SK-N-SH (cell line): ENCODE measurements around the gene STK39. TPM values are rescaled to one million over a fixed set of nuclear protein-coding genes. Genes with fewer than 3 reads are reported as not detected.

Experiments
- CTCF ChIA-PET: fragments of 300-600, 350-600 bp; formaldehyde crosslinking; extraction: SDS; loops from one replicate; lab custom pipeline; 2021; lab: Yijun Ruan, JAX
- POLR2A ChIA-PET: fragments of 350-600 bp; sonication (Branson Sonifier 250); formaldehyde crosslinking; extraction: SDS; loops from one replicate; lab custom pipeline; 2020; ENCODE audit warnings: antibody characterized with exemption, inconsistent platforms; lab: Yijun Ruan, JAX
- DNase-seq: peaks from one replicate; pipeline ENCODE4 v3.0.0; 2012
- H2AFZ ChIP-seq: fragments of 200-600 bp; sonication (generic); 2 replicates; pipeline ENCODE4 v1.8.1; 2016; ENCODE audit warnings: antibody characterized with exemption, mild to moderate bottlenecking, low read depth
- H3F3A ChIP-seq: fragments of 200-600 bp; sonication (generic); replicated peaks from 2 replicates; pipeline ENCODE3; 2016; ENCODE audit warnings: antibody characterized with exemption, mild to moderate bottlenecking; ENCODE audit not compliant: insufficient read depth
- H3K27ac ChIP-seq, 2 experiments: fragments of 200-500 bp in 1 of 2; fragments of 200-600 bp in 1 of 2; sonication (Bioruptor generic) in 1 of 2; sonication (generic), shearing (Covaris generic) in 1 of 2; 2 replicates each; pipeline versions ENCODE4 v1.5.1 to v1.6.1; 2014 to 2016; ENCODE audit warnings: low read depth in 2 of 2, inconsistent platforms in 1 of 2, low read length in 1 of 2, mild to moderate bottlenecking in 1 of 2, mixed read lengths in 1 of 2
- H3K27me3 ChIP-seq: fragments of 200-600 bp; sonication (generic), shearing (Covaris generic); 2 replicates; pipeline ENCODE4 v1.6.1; 2016; ENCODE audit warnings: mixed run types; ENCODE audit not compliant: insufficient read depth
- H3K36me3 ChIP-seq, 2 experiments: fragments of 200-500 bp in 1 of 2; fragments of 200-600 bp in 1 of 2; sonication (Bioruptor generic) in 1 of 2; sonication (generic) in 1 of 2; replicated peaks in 1 of 2; 2 replicates each; pipeline versions ENCODE3 to v1.5.1; 2014 to 2016; ENCODE audit warnings: low read length in 1 of 2, mild to moderate bottlenecking in 1 of 2; ENCODE audit not compliant: insufficient read depth in 2 of 2, control insufficient read depth in 1 of 2
- H3K4me1 ChIP-seq, 2 experiments: fragments of 200-500 bp in 1 of 2; fragments of 200-600 bp in 1 of 2; sonication (Bioruptor generic) in 1 of 2; sonication (generic), shearing (Covaris generic) in 1 of 2; 2 replicates each; pipeline versions ENCODE4 v1.5.1 to v1.6.1; 2014 to 2016; ENCODE audit warnings: low read depth in 1 of 2, low read length in 1 of 2, mixed run types in 1 of 2; ENCODE audit not compliant: insufficient read depth in 2 of 2, control insufficient read depth in 1 of 2
- H3K4me2 ChIP-seq: fragments of 200-600 bp; sonication (generic), shearing (Covaris generic); 2 replicates; pipeline ENCODE4 v1.6.1; 2017; ENCODE audit warnings: mixed run types
- H3K4me3 ChIP-seq, 2 experiments: fragments of 200-500 bp in 1 of 2; fragments of 200-600 bp in 1 of 2; sonication (Bioruptor generic) in 1 of 2; sonication (generic), shearing (Covaris generic) in 1 of 2; 2 replicates each; pipeline versions ENCODE4 v1.5.1 to v1.8.1; 2014 to 2016; ENCODE audit warnings: low read depth in 2 of 2, inconsistent platforms in 1 of 2, low read length in 1 of 2, mild to moderate bottlenecking in 1 of 2, mixed read lengths in 1 of 2, moderate library complexity in 1 of 2
- H3K79me2 ChIP-seq: fragments of 200-600 bp; sonication (generic); 2 replicates; pipeline ENCODE4 v1.8.1; 2017; ENCODE audit warnings: mild to moderate bottlenecking; ENCODE audit not compliant: insufficient read depth
- H3K9ac ChIP-seq: fragments of 200-600 bp; sonication (generic); 2 replicates; pipeline ENCODE4 v1.6.1; 2017; ENCODE audit warnings: mixed run types
- H3K9me2 ChIP-seq: fragments of 200-600 bp; sonication (generic); 2 replicates; pipeline ENCODE4 v1.6.1; 2017; ENCODE audit warnings: mixed run types
- H3K9me3 ChIP-seq: fragments of 200-600 bp; sonication (generic); 2 replicates; pipeline ENCODE4 v1.6.1; 2017; ENCODE audit warnings: mixed run types, mild to moderate bottlenecking, moderate library complexity
- H4K20me1 ChIP-seq: fragments of 200-600 bp; sonication (generic); 2 replicates; pipeline ENCODE4 v1.6.1; 2017; ENCODE audit warnings: mild to moderate bottlenecking, mixed run types; ENCODE audit not compliant: insufficient read depth
- EZH2phosphoT487 ChIP-seq: fragments of 200-600 bp; sonication (generic); IDR thresholded peaks from 2 replicates; pipeline ENCODE4 v1.6.1; 2017; ENCODE audit warnings: low read depth, mixed run types, mild to moderate bottlenecking, antibody characterized with exemption, moderate library complexity, borderline replicate concordance
- FOXM1 ChIP-seq: IDR thresholded peaks from 2 replicates; pipeline ENCODE4 v1.4.0; 2012; ENCODE audit warnings: low read depth, mild to moderate bottlenecking
- RAD21 ChIP-seq: IDR thresholded peaks from 2 replicates; pipeline ENCODE4 v1.6.1; 2012; ENCODE audit warnings: mild to moderate bottlenecking, low read length
- RFX5 ChIP-seq: IDR thresholded peaks from 2 replicates; pipeline ENCODE4 v1.6.1; 2012; ENCODE audit warnings: mild to moderate bottlenecking, improper control_type of control experiment, low read length
- SIN3A ChIP-seq: IDR thresholded peaks from 2 replicates; pipeline ENCODE4 v1.6.1; 2012; ENCODE audit warnings: low read depth, mild to moderate bottlenecking, low read length, moderate library complexity, borderline replicate concordance
- TCF12 ChIP-seq: IDR thresholded peaks from 2 replicates; pipeline ENCODE4 v1.4.0; 2012
- WGBS: methylation state at CpG from one replicate; pipeline ENCODE4 v1.1.6; 2017; ENCODE audit warnings: low lambda C conversion rate; 5-methylcytosine and 5-hydroxymethylcytosine counted together
- polyA plus RNA-seq, 3 experiments: library from polyadenylated mRNA; depleted of rRNA; stranded (reverse); fragments of >200 nt; gene quantifications; 2 replicates each; pipeline ENCODE4 v1.2.3, GENCODE V29; 2012
- TF ChIP-seq, protein P1 (sequence below): IDR thresholded peaks from 2 replicates; pipeline ENCODE4 v1.6.1; 2012; ENCODE audit warnings: mild to moderate bottlenecking, low read depth, low read length, moderate library complexity
- TF ChIP-seq, protein P2 (sequence below): fragments of 200-600 bp; sonication (generic); IDR thresholded peaks from 2 replicates; pipeline ENCODE4 v1.6.1; 2017; ENCODE audit warnings: antibody characterized with exemption, mild to moderate bottlenecking, moderate library complexity

Gene STK39
- polyA plus RNA-seq, 1 of the 3 experiments (the other 2 are of a cell fraction), result 9.6 TPM

- Histone ChIP-seq H3K27ac (no peak overlapping the region), H3K36me3 (peaks cover 2 to 8% of the 10 kb centered on the region in 2 experiments), H3K4me2 (no peak overlapping the region), H3K4me3 (no peak overlapping the region), H2AFZ (no peak overlapping the region), H3K4me1 (peaks cover 0 to 26% of the 10 kb centered on the region in 2 experiments; a peak in 2 of 4 replicates), H3K27me3 (no peaks in the 10 kb centered on the region), H3K9ac (no peak overlapping the region), H4K20me1 (no peaks in the 10 kb centered on the region), H3K79me2 (no peaks in the 10 kb centered on the region), H3K9me2 (no peaks in the 10 kb centered on the region), H3K9me3 (no peaks in the 10 kb centered on the region), H3F3A (no peaks in the 10 kb centered on the region)
- CTCF ChIA-PET, result interaction anchor here (0.8 to 5.3 kb wide), 6 partner anchors 11 to 155 kb away, joined by 3 to 60 read pairs (median 4); no protein-coding TSS in a partner anchor
- POLR2A ChIA-PET, result no interaction called here
- no peak for TF ChIP-seq EZH2phosphoT487
- TF ChIP-seq, protein P1, sequence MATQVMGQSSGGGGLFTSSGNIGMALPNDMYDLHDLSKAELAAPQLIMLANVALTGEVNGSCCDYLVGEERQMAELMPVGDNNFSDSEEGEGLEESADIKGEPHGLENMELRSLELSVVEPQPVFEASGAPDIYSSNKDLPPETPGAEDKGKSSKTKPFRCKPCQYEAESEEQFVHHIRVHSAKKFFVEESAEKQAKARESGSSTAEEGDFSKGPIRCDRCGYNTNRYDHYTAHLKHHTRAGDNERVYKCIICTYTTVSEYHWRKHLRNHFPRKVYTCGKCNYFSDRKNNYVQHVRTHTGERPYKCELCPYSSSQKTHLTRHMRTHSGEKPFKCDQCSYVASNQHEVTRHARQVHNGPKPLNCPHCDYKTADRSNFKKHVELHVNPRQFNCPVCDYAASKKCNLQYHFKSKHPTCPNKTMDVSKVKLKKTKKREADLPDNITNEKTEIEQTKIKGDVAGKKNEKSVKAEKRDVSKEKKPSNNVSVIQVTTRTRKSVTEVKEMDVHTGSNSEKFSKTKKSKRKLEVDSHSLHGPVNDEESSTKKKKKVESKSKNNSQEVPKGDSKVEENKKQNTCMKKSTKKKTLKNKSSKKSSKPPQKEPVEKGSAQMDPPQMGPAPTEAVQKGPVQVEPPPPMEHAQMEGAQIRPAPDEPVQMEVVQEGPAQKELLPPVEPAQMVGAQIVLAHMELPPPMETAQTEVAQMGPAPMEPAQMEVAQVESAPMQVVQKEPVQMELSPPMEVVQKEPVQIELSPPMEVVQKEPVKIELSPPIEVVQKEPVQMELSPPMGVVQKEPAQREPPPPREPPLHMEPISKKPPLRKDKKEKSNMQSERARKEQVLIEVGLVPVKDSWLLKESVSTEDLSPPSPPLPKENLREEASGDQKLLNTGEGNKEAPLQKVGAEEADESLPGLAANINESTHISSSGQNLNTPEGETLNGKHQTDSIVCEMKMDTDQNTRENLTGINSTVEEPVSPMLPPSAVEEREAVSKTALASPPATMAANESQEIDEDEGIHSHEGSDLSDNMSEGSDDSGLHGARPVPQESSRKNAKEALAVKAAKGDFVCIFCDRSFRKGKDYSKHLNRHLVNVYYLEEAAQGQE, result no peak
- TF ChIP-seq SIN3A, result no peak
- no peak for TF ChIP-seq RFX5
- no peak for TF ChIP-seq RAD21
- TF ChIP-seq, protein P2, sequence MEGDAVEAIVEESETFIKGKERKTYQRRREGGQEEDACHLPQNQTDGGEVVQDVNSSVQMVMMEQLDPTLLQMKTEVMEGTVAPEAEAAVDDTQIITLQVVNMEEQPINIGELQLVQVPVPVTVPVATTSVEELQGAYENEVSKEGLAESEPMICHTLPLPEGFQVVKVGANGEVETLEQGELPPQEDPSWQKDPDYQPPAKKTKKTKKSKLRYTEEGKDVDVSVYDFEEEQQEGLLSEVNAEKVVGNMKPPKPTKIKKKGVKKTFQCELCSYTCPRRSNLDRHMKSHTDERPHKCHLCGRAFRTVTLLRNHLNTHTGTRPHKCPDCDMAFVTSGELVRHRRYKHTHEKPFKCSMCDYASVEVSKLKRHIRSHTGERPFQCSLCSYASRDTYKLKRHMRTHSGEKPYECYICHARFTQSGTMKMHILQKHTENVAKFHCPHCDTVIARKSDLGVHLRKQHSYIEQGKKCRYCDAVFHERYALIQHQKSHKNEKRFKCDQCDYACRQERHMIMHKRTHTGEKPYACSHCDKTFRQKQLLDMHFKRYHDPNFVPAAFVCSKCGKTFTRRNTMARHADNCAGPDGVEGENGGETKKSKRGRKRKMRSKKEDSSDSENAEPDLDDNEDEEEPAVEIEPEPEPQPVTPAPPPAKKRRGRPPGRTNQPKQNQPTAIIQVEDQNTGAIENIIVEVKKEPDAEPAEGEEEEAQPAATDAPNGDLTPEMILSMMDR, result no peak
- TF ChIP-seq FOXM1, result no peak
- no peak for TF ChIP-seq TCF12
- no peak for DNase-seq
- WGBS, result 95% methylated on average over 9 of the region's 9 CpGs
These were observed 283.3 kb downstream of the STK39 start for GRCh38 chr2:167963899-167964649.
